Glomerular visceral epithelial cell (primary cell): ENCODE data around the gene CSF1.

Experiments used
- DNase-seq: peaks from one replicate; pipeline ENCODE4 v3.0.0-alpha.2; 2016; ENCODE audit errors: extremely low spot score

CSF1 gene

DNA sequence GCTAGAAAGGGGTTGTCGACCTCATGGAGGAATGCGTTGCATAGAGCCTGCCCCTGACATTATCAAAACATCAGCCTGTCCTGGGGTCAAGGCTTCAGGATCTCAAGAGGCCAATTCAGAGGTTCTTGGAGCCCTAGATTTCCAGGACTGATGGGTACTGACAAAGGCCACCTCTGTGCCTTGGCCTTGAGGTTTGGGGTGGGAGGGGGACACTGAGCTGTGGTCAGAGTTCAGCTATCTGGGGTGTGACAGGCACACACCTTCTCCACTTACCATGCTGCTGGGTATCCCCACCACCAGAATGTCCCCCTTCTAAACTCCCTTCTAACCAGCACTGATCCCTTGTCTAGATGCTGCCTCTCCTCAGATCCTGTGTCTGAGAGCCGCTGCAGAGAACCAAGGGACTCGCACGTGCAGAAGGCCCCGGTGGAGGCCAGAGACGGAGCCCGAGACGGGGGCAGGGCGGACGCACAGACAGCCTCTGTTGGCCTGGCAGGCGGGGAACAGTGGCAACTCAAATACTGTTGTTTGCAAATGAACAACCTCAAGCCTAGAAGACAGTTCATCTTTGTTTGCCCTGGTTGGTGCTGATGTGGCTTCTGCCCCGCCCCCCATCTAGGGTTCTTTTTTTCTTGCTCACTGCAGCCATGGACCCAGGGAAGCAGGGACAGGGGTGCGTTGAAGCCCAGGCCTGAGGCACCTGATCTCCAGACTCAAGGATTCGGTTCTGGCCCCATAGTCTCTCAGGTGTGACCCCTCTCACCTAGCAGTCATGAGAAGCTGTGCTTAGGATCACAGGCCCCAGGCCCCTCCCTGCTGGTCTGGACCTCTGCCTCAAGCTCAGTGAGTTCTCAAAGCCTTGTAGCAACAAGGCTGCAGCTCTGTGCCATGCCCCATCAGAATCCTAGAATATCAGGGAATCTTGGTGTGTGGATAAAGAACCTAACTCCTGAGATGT is 28.1 kb upstream of the CSF1 start:
- DNase-seq: no peak

DNA sequence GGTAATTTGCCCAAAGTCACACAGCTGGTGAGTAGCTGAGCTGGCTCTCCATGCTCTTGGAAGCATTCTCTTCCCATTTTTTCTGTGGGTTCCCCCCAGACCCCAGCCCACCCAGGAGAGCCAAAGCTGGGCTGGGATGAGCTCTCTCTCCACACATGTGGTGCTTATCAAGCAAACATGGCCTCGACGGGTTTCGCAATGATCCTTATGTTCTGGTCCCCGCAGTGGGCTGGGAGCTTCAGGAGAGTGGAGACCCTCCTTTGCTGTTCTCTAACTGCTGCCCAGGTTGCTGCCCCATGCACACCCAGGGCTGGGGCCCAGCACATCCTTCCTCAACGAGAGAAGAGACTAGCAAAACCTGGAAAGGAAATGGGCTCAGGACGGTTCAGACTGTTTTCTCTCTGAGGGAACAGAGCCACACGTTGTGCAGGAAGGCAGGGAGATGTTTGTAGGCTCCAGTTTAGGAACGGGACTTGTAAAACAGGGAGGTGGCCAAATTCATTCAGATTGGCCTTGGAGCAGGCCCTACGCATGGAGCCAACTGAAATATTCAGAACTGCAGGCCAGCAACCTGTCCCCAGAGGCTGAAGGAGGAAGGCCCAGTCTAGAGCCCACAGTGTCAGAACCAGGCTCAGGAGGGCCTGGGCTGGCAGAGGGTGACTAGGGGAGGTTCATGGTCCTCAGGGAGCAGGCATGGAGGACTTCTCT is 27.2 kb upstream of the CSF1 start:
- no peak for DNase-seq

DNA sequence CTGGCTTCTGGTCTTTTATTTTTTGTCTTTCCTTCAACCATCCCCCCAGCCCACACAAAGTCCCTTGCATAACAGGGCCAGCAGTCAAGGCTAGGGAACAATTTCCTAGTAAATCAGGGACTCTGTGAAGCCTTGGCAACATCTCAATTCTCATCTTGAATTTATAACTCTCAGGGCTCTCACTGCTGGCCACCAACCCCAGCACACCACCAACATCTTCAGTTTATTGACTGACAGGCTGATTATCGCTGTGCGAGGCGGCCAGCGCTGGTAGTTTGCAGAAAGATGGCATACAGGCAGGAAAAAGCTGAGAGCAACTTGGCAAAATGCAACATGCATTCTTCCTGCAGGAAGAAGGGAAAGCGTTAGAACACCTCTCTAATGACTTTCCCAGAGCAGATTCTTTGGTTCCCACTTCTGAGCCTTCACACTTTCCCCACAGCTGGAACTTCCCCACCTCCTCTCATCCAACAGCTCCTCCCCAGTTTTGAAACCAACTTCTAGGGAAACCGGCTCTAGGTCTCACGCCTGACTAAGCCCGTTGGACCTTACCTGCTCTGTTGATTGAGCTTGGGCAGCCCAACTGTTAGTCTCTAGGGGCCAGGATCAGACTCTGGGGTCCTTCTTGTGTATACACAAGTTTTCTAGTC is 26.3 kb upstream of the CSF1 start:
- DNase-seq: no peak

DNA sequence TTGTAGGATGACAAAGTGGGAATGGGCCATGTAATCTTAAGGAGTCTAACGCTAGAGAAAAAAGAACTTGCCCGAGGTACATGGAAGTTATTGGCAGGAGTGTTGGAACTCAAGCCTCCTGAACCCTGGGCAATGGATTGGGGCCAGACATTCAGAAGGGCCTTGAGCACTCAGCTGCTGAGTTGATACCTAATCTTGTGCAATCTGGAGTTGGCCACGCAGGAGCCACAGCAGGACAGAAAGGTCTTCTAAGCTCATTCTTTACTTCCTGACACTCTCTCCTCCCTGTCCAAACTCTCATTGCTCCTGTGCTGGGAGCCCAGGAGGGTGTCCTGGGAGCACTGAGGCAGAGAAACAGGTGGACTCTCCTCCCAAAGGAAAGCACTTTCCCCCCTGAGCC is 25.1 kb upstream of the CSF1 start:
- DNase-seq: no peak

DNA sequence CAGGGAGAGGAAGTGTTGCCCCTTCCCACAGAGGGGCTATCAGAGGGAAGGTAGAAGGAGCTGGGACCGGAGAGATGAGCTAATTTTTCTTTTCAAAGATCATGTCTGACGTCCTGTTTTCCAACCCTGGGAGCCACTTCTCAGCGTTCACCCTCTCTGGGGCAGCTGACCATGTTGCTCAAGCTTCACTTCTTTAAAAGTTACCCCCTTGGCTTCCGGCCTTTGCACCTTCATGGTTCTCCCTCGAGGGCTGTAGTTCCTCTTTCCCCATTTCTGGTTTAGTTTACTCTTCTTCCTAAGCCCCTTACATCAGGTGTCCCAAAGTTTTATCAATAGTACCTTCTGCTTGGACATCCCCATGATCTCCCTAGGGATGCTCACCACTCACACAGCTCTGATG is 23.8 kb upstream of the CSF1 start:
- no peak for DNase-seq

DNA sequence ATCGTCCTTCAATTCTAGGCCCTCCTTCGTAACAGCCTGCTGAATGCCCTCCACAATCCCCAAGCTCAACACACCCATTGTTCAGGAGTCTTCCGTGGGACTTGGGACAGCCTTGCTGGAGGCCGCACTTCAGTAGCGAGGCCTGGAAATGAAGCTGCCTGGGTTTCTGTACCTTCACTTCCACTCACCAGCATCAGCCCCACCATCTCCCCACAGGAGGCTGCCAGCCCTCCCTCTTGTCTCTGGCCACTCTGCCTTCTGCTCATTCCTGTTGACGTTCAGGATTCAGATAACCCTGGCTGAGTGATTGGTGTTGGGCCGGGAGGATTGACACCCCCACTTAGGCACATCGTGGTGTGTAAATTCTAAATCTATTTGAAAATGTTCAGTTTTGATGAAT is 23.4 kb upstream of the CSF1 start:
- no peak for DNase-seq

DNA sequence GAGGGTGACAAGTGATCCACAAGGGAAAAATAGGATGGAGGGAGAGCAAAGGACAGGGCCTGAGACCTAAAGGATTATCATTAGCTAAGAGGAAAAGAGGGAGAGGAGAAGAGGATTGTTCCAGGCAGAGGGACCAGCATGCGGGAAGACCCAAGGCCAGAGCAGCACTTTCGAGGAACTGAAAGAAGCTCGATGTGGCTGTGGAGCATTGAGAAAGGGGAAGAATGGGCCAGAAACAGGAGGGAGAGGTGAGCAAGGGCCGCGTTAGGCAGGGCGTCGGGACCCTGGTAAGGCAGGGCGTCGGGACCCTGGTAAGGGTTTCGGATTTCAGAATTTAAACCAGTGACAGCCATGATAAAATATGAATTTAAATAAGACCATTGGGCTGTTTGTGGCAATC is 22.8 kb upstream of the CSF1 start:
- DNase-seq: no peak

DNA sequence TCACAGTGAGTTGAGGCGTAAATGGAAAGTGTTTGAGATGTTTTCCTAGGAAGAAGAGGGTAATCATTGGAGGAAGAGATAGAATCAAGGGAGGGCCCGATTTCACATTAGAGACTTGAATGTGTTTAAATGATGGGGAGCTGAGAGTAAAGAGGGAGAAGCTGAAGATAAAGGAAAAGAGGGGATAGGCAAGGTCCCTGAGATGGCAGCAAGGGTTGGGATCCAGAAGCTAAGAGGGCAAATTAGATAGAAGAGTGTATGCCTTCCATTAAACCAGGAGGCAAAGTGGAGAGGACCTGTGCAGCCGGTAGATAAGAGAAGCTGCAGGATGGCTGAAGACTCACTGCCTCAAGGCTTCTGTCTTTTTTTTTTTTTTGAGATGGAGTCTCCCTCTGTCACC is 21.6 kb upstream of the CSF1 start:
- DNase-seq: no peak

DNA sequence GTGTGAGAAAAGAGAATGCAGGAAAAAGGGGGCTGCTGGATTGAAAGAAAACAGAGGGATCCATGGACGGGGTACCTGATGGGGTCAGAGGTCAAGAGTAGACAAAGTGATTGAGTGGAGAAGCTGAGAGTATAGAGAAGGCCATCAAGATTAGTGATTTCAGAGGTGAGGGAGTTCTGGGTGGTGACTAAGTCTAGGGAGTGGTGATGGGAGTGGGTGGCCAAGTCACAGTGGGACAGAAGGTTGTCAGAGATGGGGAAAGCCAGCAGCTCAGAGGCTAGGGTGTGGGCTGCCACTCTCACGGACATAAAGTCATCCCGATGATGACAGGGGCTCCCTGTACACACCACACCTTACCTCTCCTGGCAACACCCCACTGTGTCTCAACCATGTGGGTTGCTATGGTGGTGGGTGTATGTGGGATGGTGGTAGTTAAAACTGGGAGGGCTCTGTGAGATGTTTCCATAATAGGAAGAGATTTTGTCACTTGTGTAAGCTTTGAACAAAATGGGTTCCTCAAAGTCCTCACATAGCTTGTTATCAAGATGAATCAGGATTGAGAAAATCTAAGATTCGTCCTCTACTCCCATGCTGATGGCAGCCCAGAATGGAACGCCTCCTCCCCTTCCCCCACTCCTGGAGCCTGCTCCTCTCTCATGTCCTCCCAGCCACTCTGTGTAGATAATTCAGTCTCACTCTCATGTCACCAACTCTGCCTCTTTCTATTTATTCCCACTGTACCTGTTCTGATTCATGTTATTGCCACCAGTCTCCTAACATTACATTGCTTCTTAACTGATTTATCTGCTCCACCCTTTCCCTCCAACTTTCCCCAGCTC is 20.3 kb upstream of the CSF1 start:
- DNase-seq: no peak

DNA sequence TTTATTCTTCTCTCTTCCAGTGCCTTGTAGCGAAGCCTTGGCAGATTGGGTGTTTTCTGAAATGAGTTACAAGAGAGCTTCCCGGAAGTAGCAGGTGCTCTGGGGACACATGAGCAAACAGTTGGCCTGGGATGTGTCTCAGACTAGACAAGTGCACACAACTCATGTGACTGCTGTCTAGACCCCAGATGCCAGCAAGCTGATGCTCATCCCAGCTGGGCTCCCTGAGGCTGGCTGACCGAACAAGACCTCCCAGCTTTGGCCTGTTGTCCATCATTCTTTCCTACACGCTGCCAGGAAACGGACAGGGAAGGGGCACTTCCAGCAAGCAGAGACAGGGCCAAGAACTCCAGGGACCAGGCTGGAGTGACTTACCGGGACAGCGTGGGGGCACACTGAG is 18.7 kb upstream of the CSF1 start:
- DNase-seq: no peak

DNA sequence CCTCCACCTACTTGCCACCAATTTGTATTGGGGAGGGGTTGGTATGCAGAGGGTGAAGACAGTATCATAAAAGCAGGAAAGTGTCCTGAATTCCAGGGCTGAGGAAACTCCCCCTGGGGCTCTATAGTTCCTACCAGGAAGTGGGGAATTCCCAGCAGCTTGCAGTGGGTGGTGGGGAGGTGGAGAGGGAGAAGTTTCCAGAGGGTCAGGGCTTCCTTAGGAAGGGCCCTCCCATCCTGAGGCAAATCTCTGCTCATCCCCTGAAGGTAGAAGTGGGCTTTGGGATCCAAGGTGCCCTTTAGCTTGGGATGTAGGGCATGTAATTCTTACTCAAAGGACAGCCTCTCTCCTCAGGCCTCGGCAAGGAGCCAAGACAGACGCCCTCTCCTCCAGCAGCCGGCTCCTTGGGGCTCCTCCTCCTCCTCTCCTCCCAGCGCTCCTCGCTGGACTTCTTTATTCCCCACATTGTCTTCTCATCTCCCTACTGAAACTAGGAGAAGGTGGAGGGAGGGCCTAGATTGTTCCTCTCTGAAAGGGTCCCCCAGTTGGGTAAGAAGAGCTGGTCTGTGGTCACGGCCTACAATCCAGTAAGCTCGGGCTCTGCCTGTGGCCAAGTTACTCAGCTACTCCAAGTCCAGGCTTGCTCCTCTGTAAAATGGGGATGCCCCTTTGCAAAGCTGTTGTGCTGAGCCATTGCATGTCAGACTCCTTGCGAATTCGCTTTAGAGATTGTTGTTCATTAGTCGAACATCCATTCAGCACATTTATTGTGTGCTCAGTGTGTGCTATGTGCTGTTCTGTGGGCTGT is 17.9 kb upstream of the CSF1 start:
- peak; percentile 77 for DNase-seq

DNA sequence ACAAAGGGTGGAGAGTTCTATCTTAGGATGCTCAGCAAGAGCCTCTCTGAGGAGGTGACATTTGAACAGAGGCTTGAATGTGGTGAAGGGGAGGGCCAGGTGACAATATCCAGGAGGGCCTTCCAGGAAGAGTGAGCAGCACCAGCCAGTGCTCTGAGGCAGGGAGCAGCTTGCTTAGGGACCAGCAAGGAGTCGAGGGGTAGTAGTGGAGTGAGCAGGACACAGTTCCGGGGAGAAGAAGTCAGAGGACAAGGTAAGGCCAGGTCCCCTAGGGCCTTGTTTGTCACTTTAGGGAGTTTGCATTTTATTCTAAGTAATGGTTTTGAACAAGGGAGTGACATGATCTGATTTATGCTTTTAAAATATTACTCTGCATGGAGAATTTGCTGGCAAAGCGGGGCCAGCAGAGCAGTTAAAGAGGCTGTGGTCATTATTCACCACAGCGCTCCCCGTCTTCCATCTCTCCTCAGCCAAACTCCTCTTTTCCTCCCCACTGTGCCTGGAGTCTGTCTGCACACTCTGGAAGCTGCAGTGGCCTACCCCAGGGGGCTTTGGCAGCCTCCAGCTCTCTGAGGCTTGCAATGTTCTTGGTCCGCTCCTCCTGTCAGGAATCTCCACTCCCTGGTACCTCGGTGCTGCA is 17.0 kb upstream of the CSF1 start:
- no peak for DNase-seq

DNA sequence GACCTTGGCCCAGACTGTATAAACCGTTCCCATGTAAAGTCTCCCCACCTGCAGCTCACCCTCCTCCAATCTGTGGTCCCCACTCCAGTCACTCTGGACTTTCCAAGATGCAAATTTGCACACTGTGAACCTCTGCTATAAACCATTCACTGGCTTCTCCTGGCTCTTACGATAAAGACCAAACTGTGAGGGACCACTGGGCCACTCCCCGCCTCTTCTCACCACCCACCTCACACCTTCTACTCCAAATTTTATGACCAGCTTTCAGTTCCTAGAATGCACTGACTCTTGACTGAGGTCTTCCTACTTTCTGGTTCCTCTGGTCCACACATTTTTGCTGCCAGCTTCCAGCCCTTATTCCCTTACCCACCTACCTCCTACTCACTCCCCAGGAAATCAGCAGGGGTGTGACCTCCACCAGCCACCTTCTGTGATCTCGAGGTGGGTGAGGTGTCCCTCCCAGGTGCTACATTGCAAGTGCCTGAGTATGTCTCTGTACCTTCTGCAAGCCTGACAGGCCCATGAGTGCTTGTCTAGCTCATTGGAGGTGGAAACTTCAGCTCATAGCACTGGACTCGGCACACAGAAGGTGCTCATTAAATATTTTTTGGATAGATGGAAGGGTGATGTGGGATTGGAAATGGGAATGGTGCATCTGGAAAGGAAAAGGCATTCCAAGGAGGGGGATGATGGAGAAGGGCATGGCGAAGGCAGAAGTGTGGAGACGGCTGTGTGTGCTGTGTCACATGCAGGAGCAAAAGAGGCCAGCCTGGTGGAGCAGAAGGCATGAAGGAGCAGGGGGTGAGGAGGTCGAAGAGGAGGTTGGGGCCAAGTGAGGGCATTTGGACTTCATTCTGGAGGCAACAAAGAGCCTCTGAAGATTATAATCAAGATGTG is 15.6 kb upstream of the CSF1 start:
- DNase-seq: no peak

DNA sequence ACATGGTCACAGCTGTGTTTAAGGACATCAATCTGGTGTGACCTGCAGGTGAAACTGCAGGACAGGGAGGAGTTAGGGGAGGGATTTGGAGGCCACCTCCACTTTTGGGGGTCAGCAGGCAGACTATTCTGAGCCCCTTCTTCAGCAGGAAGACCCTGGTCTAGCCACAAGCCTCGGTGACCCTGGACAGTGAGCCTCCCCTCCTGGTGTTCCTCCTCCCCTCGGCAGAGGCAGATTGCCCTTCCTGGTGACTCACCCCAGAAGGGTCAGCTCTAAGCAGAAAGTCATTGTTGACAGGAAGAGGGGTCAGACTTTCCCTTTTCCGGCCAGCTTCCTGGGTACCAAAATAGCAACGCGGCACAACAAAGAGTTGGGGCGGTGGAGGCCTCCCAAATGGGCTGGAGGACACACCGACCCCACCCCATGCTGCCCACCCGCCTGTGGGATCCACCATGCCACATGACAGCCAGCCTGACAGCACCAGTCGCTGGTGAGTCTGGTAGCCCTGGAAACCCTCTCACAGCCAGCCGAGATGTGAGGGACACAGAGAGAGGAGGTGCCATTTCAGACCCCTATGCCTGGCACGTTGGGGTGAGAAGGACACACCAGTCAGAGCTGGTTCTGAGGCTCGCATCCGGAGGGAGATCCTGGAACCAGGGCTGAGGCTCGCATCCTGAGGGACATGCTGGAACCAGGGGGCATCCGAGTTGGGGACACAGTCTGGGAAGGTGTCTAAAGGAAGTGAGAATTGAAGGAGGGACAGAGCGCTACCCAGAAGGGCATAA is 14.7 kb upstream of the CSF1 start:
- DNase-seq: peak; percentile 46

DNA sequence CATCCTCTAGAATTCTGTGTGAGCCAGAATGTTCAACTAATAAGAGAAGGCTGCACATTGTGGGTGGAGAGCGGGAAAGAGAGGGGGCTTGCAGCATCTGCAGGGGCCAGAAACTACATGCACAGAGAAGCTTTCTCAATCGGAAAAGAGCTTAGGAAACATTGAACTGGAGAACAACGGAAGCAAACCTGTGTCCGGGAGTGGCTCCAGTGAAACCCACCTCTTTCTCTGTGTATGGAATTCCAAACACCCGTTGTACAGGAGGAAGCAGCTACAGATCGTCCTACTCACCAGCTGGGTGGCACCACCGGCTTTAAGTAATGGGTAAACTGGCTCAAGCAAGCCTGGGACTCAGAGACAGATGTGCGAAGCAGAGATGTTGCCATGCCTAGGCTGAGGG is 14.0 kb upstream of the CSF1 start:
- DNase-seq: no peak

DNA sequence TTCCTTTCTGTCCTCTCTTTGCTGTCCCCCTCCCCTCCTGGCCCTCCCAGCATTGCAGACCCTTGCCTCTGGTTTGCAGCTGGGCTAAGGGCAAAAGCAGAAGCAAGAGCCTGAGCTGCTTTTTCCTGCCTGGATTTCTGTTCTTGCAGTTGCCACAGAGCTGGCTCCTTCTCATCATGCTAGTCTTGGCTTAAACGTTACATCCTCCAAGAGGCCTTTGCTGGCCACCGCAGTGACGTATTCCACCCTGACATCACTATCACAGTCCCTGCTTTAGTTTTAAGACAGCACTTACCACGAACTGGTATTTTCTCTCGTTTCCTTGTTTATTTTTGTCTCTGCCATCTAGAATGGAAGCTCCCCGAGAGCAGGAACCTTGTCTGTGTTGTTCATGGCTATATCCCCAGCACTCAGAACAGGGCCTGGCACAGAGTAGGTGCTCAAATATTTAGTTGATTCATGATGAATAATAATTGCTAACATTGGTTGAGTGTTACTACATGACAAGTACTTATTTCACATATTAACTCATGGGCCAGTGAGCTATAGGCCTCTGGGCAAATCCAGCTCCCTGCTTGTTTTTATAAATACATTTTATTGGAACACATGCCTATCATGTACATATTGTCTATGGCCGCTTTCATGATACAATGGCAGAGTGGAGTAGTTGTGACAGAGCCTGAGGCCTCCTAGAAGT is 13.2 kb upstream of the CSF1 start:
- no peak for DNase-seq

DNA sequence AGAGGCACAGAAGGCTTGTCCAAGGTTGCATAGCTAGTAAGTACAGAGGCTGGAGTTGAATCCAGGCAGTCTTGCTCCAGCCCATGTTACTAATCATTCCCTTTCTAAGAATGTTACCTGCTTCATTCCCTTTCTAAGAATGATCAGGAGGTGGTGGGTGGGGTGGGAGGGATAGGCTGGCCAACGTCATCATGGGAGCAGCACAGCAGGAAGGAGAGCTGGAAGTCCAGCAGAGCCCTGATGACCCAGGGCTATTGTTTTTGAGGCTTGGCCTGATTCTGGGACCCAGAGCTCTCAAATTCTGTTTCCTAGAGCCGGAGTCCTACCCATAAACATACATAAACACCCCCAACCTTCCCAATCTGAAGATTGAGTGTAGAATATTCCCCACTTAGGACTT is 11.8 kb upstream of the CSF1 start:
- DNase-seq: no peak

DNA sequence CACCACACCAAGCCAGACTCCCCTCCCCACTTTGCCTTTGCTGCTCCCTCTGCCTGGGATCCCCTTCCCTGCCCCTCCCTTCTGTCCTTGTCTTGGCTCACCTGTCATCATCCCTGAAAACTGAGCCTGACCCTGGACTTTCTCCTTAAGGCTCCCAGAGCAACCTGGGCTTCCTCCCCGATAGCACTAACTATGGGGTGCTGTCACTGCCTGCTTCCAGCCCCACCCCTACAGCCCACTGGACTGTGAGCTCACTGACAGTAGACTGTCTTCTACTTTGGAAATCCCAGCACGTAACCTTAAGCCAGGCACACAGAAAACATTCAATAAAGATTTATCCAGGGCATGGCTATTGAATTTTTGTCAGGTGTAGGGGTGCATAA is 9.5 kb upstream of the CSF1 start:
- DNase-seq: no peak
